OCI-LY7 (cell line): ENCODE measurements around the gene TMEM8B.

ENCODE experiments used
- CTCF ChIP-seq: fragments of 200-600 bp; sonication (generic); conservative IDR thresholded peaks from 2 replicates; pipeline ENCODE4 v1.5.1; 2014; ENCODE audit warnings: mild to moderate bottlenecking, antibody characterized with exemption, low read length, moderate library complexity, mixed read lengths
- EZH2phosphoT487 ChIP-seq: fragments of 200-600 bp; sonication (generic); IDR thresholded peaks from 2 replicates; pipeline ENCODE4 v1.6.1; 2018; ENCODE audit warnings: low read depth, borderline replicate concordance, mild to moderate bottlenecking, mixed run types, antibody characterized with exemption, low read length, moderate library complexity, mixed read lengths

GRCh38 chr9:35818341-35818740, 10.7 kb upstream of the TMEM8B start:
- TF ChIP-seq CTCF, result no peak
- TF ChIP-seq EZH2phosphoT487, result no peak
